GM19043 (cell line): ENCODE results near the gene TMEM135.
"Not testable (repeated sequence)": the region's sequence is repeated elsewhere in the genome, so short reads cannot be mapped to it uniquely, and the experiment has no call there.

ENCODE experiments used
- ATAC-seq: cut with Tn5 transposase; IDR thresholded peaks from one replicate; pipeline ENCODE4 v1.9.1; 2021; ENCODE audit warnings: low read depth; ENCODE audit not compliant: unreplicated experiment

The TMEM135 gene

DNA sequence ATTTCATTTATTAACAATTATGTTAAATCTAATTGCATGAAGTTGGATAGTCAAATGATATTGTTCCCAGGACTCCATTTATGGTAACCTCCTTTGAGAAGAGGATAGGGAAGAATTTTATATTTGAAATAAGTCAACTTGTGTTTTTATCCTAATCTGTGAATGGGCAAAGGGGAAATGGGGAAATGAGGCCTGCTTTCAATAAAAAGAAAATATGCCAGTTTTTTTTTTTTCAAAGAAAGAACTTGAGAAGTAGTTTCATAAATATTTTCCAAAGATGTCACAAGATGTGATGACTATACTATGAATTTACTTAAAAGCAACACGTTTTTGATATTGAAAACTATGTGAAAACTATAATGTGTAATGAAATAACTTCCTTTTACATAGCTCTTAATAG is 201.8 kb downstream of the TMEM135 start:
- no peak for ATAC-seq

GRCh38 chr11:87251560-87251959 is 213.8 kb downstream of the TMEM135 start:
- no peak for ATAC-seq

- no peak for ATAC-seq
Observed at GRCh38 chr11:87252869-87253268, 215.1 kb downstream of the TMEM135 start.

GRCh38 chr11:87254562-87254961 is 216.8 kb downstream of the TMEM135 start:
- ATAC-seq = no peak

GRCh38 chr11:87255589-87255988 is 217.9 kb downstream of the TMEM135 start:
- ATAC-seq = no peak

DNA sequence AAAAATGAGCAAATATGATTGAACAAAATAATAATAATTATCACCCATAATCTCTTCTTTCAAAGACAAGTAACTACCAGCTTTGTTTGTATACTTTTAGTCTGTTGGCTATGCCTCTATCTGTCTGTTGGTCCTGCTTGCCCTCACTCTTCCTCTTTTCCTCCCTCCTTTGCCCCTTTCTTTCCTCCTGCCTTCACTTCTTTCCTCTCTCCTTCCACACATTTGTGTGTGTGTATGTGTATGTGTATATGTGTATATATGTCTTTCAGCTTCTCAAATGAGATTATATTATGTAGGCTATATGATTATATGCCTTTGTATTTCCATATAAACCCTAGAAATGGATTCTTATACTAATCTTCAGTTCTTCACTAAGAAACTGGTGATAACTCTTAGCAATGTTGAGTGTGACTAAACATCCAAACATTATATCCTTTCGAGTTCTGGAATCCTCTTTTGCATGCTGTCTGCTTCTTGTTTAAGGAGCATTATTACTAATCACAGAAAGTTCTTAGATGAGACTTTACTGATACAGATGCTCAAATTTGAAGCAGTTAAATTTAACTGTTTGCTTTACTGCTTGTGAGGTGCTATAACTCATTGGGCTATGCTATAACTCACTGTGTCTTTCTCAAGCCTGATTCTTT is 219.1 kb downstream of the TMEM135 start:
- ATAC-seq = no peak

- ATAC-seq = no peak
Observed at GRCh38 chr11:87258171-87258833, 220.6 kb downstream of the TMEM135 start.

GRCh38 chr11:87259736-87260135 is 222.0 kb downstream of the TMEM135 start:
- no peak for ATAC-seq

DNA sequence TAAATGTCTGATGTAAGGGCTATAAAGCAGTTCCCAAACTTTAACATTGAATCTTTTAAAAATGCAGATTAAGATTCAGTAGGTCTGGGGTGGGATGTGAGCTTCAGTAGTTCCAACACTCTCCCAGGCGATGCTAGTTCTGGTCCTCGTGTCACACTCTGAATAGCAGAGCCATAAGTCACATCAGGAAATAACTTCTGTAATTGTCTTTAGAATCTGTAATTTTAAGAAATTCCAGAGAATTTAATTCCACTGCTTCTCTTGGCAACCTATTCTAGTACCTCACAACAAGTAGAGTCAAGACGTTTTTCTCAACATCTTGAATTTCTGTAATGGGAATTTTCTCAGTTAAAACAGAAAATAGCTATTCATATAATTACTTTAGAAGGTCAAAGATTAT is 223.1 kb downstream of the TMEM135 start:
- ATAC-seq = no peak

GRCh38 chr11:87263264-87263838 is 225.6 kb downstream of the TMEM135 start:
- ATAC-seq = no peak

DNA sequence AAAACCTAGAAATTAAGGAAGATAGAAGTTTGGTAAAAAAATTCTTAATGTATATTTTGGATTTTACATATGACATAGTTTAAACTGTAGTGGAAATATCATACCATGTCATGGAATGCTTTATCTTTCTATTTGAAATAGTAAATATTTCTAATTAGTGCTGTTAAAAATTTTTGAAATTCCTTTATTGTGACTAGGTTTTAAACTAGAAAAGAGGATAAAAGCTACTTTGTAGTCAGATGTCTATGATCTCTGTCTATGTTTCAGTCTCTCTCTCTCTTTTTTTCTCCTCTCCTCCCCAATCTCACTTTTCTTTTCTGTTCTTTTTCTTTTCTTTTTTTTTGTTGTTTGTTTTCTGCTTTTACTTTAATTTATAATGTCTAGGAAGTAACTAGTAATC is 226.2 kb downstream of the TMEM135 start:
- ATAC-seq = no peak

DNA sequence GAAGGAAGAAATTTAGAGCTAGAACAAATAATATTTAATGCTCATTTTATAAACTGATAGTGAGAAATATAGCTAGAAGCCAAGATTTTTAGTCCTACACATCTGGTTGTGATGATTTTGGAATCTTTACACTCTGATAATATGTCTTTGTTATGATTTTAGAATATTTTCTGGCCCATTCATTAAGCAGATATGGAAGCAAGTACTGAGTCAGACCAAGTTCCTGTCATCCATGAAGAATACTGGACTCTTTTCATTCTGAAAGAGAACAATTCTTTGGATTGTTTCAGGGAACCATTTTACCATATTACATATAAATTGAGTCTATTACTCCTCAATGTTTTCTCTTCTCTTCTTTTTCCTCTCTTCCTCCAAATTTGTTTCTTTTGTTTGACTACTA is 227.4 kb downstream of the TMEM135 start:
- no peak for ATAC-seq

DNA sequence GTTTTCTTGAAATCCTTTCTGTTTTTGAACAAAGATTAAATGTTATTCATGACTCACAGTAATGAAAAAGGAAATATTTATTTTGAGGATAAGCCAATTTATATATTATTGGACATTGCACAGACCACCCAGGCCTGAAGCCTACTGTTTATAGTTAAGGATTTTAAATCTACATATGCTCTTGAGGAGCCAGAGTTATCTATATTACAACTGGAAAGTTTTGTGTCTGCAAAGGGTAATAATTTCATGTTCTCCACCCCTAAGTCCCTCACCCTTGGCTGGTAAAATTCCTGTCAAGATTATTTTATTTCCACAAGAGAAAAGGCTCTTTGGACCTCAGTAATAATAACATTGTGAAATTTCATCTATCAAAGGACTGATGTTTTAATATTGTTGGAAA is 228.2 kb downstream of the TMEM135 start:
- no peak for ATAC-seq

DNA sequence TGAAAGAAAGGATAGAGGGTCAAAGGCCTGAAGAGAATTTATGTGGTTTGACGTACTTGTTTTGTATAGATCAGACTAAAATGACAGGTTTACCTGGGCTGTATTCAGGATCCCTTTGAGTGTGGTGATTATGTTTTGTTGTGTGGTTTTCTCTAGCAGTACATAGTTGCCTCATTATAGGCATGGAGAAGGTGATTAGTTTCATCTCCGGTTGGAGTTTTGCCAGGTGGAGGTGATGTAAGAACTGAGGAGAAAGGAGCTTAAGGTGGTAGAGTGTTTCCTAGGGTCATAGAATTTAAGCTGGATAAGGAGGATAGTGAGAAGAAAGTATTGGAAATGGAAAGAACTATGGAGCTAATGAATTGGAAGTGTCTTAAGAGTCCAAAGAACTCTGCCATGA is 229.0 kb downstream of the TMEM135 start:
- ATAC-seq = no peak

DNA sequence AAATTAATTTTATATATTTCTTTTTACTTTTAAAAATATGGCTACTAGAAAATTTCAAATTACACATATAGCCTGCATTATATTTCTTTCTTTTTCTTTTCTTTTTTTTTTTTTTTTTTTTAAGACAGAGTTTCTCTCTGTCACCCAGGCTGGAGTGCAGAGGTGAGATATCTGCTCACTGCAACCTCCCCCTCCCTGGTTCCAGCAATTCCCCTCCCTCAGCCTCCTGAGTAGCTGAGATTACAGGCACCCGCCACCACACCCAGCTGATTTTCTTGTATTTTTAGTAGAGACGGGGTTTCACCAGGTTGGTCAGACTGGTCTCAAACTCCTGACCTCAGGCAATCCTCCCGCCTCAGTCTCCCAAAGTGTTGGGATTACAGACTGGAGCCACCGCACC is 234.2 kb downstream of the TMEM135 start:
- ATAC-seq = not testable (repeated sequence)

- no peak for ATAC-seq
Observed at GRCh38 chr11:87275176-87275575, 237.4 kb downstream of the TMEM135 start.

GRCh38 chr11:87280143-87280542 is 242.4 kb downstream of the TMEM135 start:
- ATAC-seq = no peak

DNA sequence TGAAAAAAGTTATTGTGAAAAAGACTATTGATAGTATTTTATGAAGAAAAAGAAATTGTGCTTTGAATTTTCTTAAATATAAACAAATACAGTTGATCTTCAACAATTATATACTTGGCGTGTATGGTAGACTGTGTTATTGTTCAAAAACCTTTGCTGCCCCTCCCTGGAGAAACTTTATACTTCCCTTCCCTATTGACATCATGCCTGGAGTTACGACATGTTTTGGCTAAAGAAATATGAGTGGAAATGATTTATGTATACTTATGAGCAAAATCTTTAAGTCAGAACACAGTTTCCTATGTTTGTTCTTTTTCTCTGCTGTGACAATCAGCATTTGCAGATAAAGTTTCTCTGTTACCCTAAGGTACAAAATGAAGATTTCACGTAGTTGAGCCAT is 243.8 kb downstream of the TMEM135 start:
- ATAC-seq = no peak

DNA sequence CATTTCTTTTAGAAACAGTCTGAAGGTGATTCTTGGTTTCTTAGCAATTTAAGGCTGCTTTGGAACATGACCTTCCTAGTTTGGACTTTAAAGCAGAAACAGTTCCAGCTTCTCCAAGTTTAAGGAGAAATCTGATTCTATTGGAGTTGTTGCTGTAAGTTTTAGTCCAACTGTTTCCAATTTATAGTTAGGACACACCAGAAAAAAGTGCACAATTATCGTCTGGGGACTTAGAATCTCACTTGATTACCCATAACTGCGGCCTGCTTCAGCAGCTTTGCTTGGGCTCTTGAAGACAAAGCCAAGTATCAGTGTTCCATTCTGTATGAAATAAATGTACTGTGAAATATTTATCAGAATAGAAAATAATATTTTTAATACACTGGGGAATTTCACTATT is 246.6 kb downstream of the TMEM135 start:
- ATAC-seq = no peak

- not testable (repeated sequence) for ATAC-seq
Observed at GRCh38 chr11:87285674-87286073, 247.9 kb downstream of the TMEM135 start.

DNA sequence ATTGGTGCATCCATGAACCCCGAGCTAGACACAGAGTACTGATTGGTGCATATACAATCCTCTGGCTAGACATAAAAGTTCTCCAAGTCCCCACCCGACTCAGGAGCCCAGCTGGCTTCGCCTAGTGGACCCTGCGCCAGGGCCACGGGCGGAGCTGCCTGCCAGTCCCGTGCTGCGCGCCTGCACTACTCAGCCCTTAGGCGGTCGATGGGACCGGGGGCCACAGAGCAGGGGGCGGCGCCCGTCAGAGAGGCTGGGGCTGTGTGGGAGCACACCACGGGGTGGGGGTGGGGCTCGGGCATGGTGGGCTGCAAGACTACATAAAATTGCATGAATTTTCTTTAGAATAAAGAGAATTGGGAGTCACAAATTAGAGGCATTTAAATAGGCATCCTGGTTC is 248.6 kb downstream of the TMEM135 start:
- ATAC-seq = no peak

GRCh38 chr11:87290304-87290922 is 252.7 kb downstream of the TMEM135 start:
- ATAC-seq = no peak
